ENCODE measurements around the gene TAF4.
"Not testable (repeated sequence)": the region's sequence is repeated elsewhere in the genome, so short reads cannot be mapped to it uniquely, and the experiment has no call there.

The TAF4 gene

GRCh38 chr20:61972636-61973508 lies 92.8 kb downstream of the TAF4 start:
- Histone ChIP-seq H3K27me3 (no peaks in the 10 kb centered on the region), H3K36me3 (peaks cover 48 to 62% (median 59%) of the 10 kb centered on the region in 11 experiments), H3K9me3 (replicated peaks in 1 of 11) (peaks cover 0 to 10% (median 0%) of the 10 kb centered on the region in 11 experiments; a peak in 3 of 22 replicates), H3K4me2 (no peak overlapping the region), H3K4me1 (no peaks in the 10 kb centered on the region), H3K9ac (no peak overlapping the region), H3K4me3 (no peak overlapping the region), H3K27ac (no peak overlapping the region), H4K20me1 (peaks cover 0 to 43% (median 19%) of the 10 kb centered on the region in 11 experiments; a peak in 15 of 22 replicates)
- TF ChIP-seq Cebpa-rat (IDR thresholded peaks at IDR 0.05) = no peak

- not testable (repeated sequence) for H3K27me3 ChIP-seq; H3K9ac ChIP-seq; H3K4me3 ChIP-seq; H3K4me2 ChIP-seq; H3K4me1 ChIP-seq; H3K9me3 ChIP-seq (replicated peaks in 1 of 11); H3K27ac ChIP-seq
- Histone ChIP-seq H3K36me3 (peaks cover 37 to 50% (median 47%) of the 10 kb centered on the region in 11 experiments), H4K20me1 (peaks cover 0 to 33% (median 12%) of the 10 kb centered on the region in 11 experiments; a peak in 14 of 22 replicates)
These were observed 94.1 kb downstream of the TAF4 start for GRCh38 chr20:61971595-61971994.

- TF ChIP-seq Cebpa-rat (IDR thresholded peaks at IDR 0.05) = no peak
- Histone ChIP-seq H3K4me1 (no peaks in the 10 kb centered on the region), H4K20me1 (peaks cover 0 to 31% (median 6%) of the 10 kb centered on the region in 11 experiments; a peak in 8 of 22 replicates), H3K4me2 (no peak overlapping the region), H3K4me3 (no peak overlapping the region), H3K36me3 (peaks cover 27 to 40% (median 38%) of the 10 kb centered on the region in 11 experiments), H3K9me3 (replicated peaks in 1 of 11) (peaks cover 0 to 10% (median 0%) of the 10 kb centered on the region in 11 experiments; a peak in 3 of 22 replicates), H3K9ac (no peak overlapping the region), H3K27ac (no peak overlapping the region), H3K27me3 (peaks cover 0 to under 1% (median 0%) of the 10 kb centered on the region in 11 experiments; a peak in 2 of 22 replicates)
These were observed 95.3 kb downstream of the TAF4 start for GRCh38 chr20:61970357-61970756.

GRCh38 chr20:61969806-61970205 lies 95.9 kb downstream of the TAF4 start:
- Histone ChIP-seq H4K20me1 (peaks cover 0 to 31% (median 6%) of the 10 kb centered on the region in 11 experiments; a peak in 8 of 22 replicates), H3K4me3 (no peak overlapping the region), H3K9me3 (replicated peaks in 1 of 11) (peaks cover 0 to 10% (median 0%) of the 10 kb centered on the region in 11 experiments; a peak in 3 of 22 replicates), H3K4me1 (no peaks in the 10 kb centered on the region), H3K27ac (no peak overlapping the region), H3K4me2 (no peak overlapping the region), H3K27me3 (peaks cover 0 to 6% (median 0%) of the 10 kb centered on the region in 11 experiments; a peak in 5 of 22 replicates), H3K9ac (no peak overlapping the region), H3K36me3 (peaks cover 27 to 34% (median 32%) of the 10 kb centered on the region in 11 experiments)
- no peak for TF ChIP-seq Cebpa-rat (IDR thresholded peaks at IDR 0.05)

- Histone ChIP-seq H3K4me1 (no peaks in the 10 kb centered on the region), H4K20me1 (peaks cover 0 to 31% (median 4%) of the 10 kb centered on the region in 11 experiments; a peak in 8 of 22 replicates), H3K4me2 (no peak overlapping the region), H3K9ac (no peak overlapping the region), H3K36me3 (peaks cover 19 to 25% (median 24%) of the 10 kb centered on the region in 11 experiments), H3K27me3 (peaks cover 0 to 9% (median 0%) of the 10 kb centered on the region in 11 experiments; a peak in 5 of 22 replicates), H3K4me3 (no peak overlapping the region), H3K27ac (no peak overlapping the region), H3K9me3 (replicated peaks in 1 of 11) (peaks cover 0 to 10% (median 0%) of the 10 kb centered on the region in 11 experiments; a peak in 3 of 22 replicates)
- TF ChIP-seq Cebpa-rat (IDR thresholded peaks at IDR 0.05) = no peak
These were observed 96.7 kb downstream of the TAF4 start for GRCh38 chr20:61968932-61969331.

GRCh38 chr20:61968036-61968810 lies 97.5 kb downstream of the TAF4 start:
- Histone ChIP-seq H4K20me1 (peaks cover 0 to 31% (median 4%) of the 10 kb centered on the region in 11 experiments; a peak in 8 of 22 replicates), H3K36me3 (peaks cover 11 to 18% (median 16%) of the 10 kb centered on the region in 11 experiments), H3K9me3 (replicated peaks in 1 of 11) (peaks cover 0 to 10% (median 0%) of the 10 kb centered on the region in 11 experiments; a peak in 3 of 22 replicates), H3K9ac (no peak overlapping the region), H3K4me1 (no peaks in the 10 kb centered on the region), H3K4me3 (no peak overlapping the region), H3K4me2 (no peak overlapping the region), H3K27me3 (peaks cover 0 to 9% (median 0%) of the 10 kb centered on the region in 11 experiments; a peak in 5 of 22 replicates), H3K27ac (no peak overlapping the region)
- TF ChIP-seq Cebpa-rat (IDR thresholded peaks at IDR 0.05) = no peak

GRCh38 chr20:61967300-61967699 lies 98.4 kb downstream of the TAF4 start:
- Histone ChIP-seq H3K36me3 (peaks cover 2 to 9% (median 7%) of the 10 kb centered on the region in 11 experiments; a peak in 20 of 22 replicates), H3K27me3 (peaks cover 0 to 9% (median 0%) of the 10 kb centered on the region in 11 experiments; a peak in 5 of 22 replicates), H4K20me1 (peaks cover 0 to 31% (median 2%) of the 10 kb centered on the region in 11 experiments; a peak in 8 of 22 replicates), H3K4me3 (no peak overlapping the region), H3K9ac (no peak overlapping the region), H3K9me3 (replicated peaks in 1 of 11) (peaks cover 0 to 3% (median 0%) of the 10 kb centered on the region in 11 experiments; a peak in 3 of 22 replicates), H3K27ac (no peak overlapping the region), H3K4me1 (no peaks in the 10 kb centered on the region), H3K4me2 (no peak overlapping the region)
- TF ChIP-seq Cebpa-rat (IDR thresholded peaks at IDR 0.05) = no peak

- H3K4me2 ChIP-seq = no peak overlapping the region
- no peak overlapping the region for H3K9ac ChIP-seq
These were observed 99.0 kb downstream of the TAF4 start for GRCh38 chr20:61966492-61967244.

More at GRCh38 chr20:61966492-61967244, 99.0 kb downstream of the TAF4 start:
- Histone ChIP-seq H4K20me1 (peaks cover 0 to 31% (median 2%) of the 10 kb centered on the region in 11 experiments; a peak in 8 of 22 replicates), H3K9me3 (replicated peaks in 1 of 11) (no peaks in the 10 kb centered on the region), H3K4me1 (no peaks in the 10 kb centered on the region), H3K36me3 (peaks cover 0 to 3% (median 2%) of the 10 kb centered on the region in 11 experiments; a peak in 8 of 22 replicates), H3K4me3 (no peak overlapping the region), H3K27me3 (peaks cover 0 to 9% (median 0%) of the 10 kb centered on the region in 11 experiments; a peak in 5 of 22 replicates), H3K27ac (no peak overlapping the region)
- TF ChIP-seq Cebpa-rat (IDR thresholded peaks at IDR 0.05) = no peak

Data from BLaER1 treated with 17β-estradiol and CSF1 and Interleukin-3, amounts not matched to agents 10 nM and 100 nM (cell line).